Fibroblast of lung (primary cell): ENCODE results near the gene MTA1. TPM values are rescaled to one million over a fixed set of nuclear protein-coding genes. Genes with fewer than 3 reads are reported as not detected.

Experiments
- DNase-seq, 2 donors: peaks; one replicate each; pipeline versions ENCODE4 v3.0.0 to v3.0.0-alpha.2; 2010; ENCODE audit warnings: low read depth in 2 of 2
- H2AFZ ChIP-seq: 2 replicates; pipeline ENCODE4 v1.5.1; 2012; ENCODE audit warnings: low read length, control low read depth, inconsistent platforms
- H3K27ac ChIP-seq: 2 replicates; pipeline ENCODE4 v1.5.1; 2011; ENCODE audit warnings: low read length, control low read depth; ENCODE audit not compliant: insufficient read depth
- H3K27me3 ChIP-seq: 2 replicates; pipeline ENCODE4 v1.5.1; 2011; ENCODE audit warnings: mild to moderate bottlenecking, low read length; ENCODE audit not compliant: control insufficient read depth, insufficient read depth
- H3K36me3 ChIP-seq: 2 replicates; pipeline ENCODE4 v1.5.1; 2011; ENCODE audit warnings: low read length; ENCODE audit not compliant: control insufficient read depth, insufficient read depth
- H3K4me1 ChIP-seq: 2 replicates; pipeline ENCODE4 v1.5.1; 2011; ENCODE audit warnings: low read length; ENCODE audit not compliant: control insufficient read depth, insufficient read depth; ENCODE audit errors: extremely low read depth
- H3K4me2 ChIP-seq: 2 replicates; pipeline ENCODE4 v1.5.1; 2011; ENCODE audit warnings: low read length, control low read depth; ENCODE audit not compliant: insufficient read depth; ENCODE audit errors: extremely low read depth
- H3K4me3 ChIP-seq, 4 experiments: fragments of 200-600 bp in 1 of 4; sonication (generic) in 1 of 4; replicated peaks in 1 of 4; 2 replicates each; pipeline ENCODE4 v1.5.1; 2011 to 2016; ENCODE audit warnings: low read length in 4 of 4, low read depth in 3 of 4, mild to moderate bottlenecking in 3 of 4, control low read depth in 2 of 4, inconsistent platforms in 1 of 4, mixed read lengths in 1 of 4; ENCODE audit not compliant: insufficient read depth in 1 of 4; ENCODE audit errors: control extremely low read depth in 1 of 4
- H3K79me2 ChIP-seq: 2 replicates; pipeline ENCODE4 v1.5.1; 2012; ENCODE audit warnings: mild to moderate bottlenecking, low read length, inconsistent platforms; ENCODE audit not compliant: control insufficient read depth, insufficient read depth
- H3K9ac ChIP-seq: 2 replicates; pipeline ENCODE4 v1.5.1; 2011; ENCODE audit warnings: mild to moderate bottlenecking, low read length, control low read depth; ENCODE audit not compliant: insufficient read depth
- H3K9me3 ChIP-seq: 2 replicates; pipeline ENCODE4 v1.5.1; 2012; ENCODE audit warnings: low read depth, low read length; ENCODE audit not compliant: control insufficient read depth, insufficient read depth
- H4K20me1 ChIP-seq: 2 replicates; pipeline ENCODE4 v1.5.1; 2011; ENCODE audit warnings: low read length; ENCODE audit not compliant: control insufficient read depth, insufficient read depth; ENCODE audit errors: extremely low read depth
- CTCF ChIP-seq, 2 donors: IDR thresholded peaks in 1 of 2; conservative IDR thresholded peaks in 1 of 2; 1 replicate in 1 of 2; 2 replicates in 1 of 2; pipeline ENCODE4 v1.5.1; 2011 to 2012; ENCODE audit warnings: low read length in 2 of 2, control low read depth in 1 of 2, inconsistent platforms in 1 of 2, low read depth in 1 of 2, mild to moderate bottlenecking in 1 of 2
- EZH2 ChIP-seq: IDR thresholded peaks from 2 replicates; pipeline ENCODE4 v1.5.1; 2012; ENCODE audit warnings: low read length, control low read depth, mild to moderate bottlenecking; ENCODE audit errors: missing control alignments
- polyA plus RNA-seq, 2 donors: library from polyadenylated mRNA; depleted of rRNA in 1 of 2; stranded (reverse) in 1 of 2; unstranded in 1 of 2; fragments of >200 nt; gene quantifications; 2 replicates each; pipeline ENCODE4 v1.2.1, GENCODE V29; 2011 to 2012; ENCODE audit warnings: missing spikeins in 1 of 2
- total RNA-seq: library from RNA; depleted of rRNA; stranded (reverse); fragments of >200 nt; gene quantifications from 2 replicates; pipeline ENCODE4 v1.2.1, GENCODE V29; 2014

The MTA1 gene
- total and polyA plus RNA-seq, 2 donors (not counting 1 experiment from before 2014, with no cell fraction given), result 28.6 to 29.7 TPM

GRCh38 chr14:105425823-105426247 is 6.2 kb downstream of the MTA1 start:
- H3K79me2 ChIP-seq, result peaks cover 73% of the 10 kb centered on the region
- H3K4me2 ChIP-seq, result no peak overlapping the region
- no peak for TF ChIP-seq CTCF (conservative IDR thresholded peaks at IDR 0.05 in 1 of 2, IDR thresholded peaks at IDR 0.05 in 1 of 2; ENCODE audit: low read depth in 1 of 2, low read length in 2 of 2)
- H2AFZ ChIP-seq, result no peak overlapping the region
- no peak overlapping the region for H3K27ac ChIP-seq
- no peaks in the 10 kb centered on the region for H4K20me1 ChIP-seq
- no peak overlapping the region for H3K9ac ChIP-seq
- H3K27me3 ChIP-seq, result no peaks in the 10 kb centered on the region
- no peak for DNase-seq
- H3K4me1 ChIP-seq, result peaks cover 7% of the 10 kb centered on the region
- H3K9me3 ChIP-seq, result no peaks in the 10 kb centered on the region
- no peak overlapping the region for H3K4me3 ChIP-seq
- H3K36me3 ChIP-seq, result peaks cover 3% of the 10 kb centered on the region

GRCh38 chr14:105426416-105427130 is 6.9 kb downstream of the MTA1 start:
- peaks cover 2% of the 10 kb centered on the region for H3K4me1 ChIP-seq
- no peak overlapping the region for H3K9ac ChIP-seq
- H3K27me3 ChIP-seq, result no peaks in the 10 kb centered on the region
- no peak for TF ChIP-seq EZH2
- TF ChIP-seq CTCF (conservative IDR thresholded peaks at IDR 0.05 in 1 of 2, IDR thresholded peaks at IDR 0.05 in 1 of 2; ENCODE audit: low read depth in 1 of 2, low read length in 2 of 2), result no peak
- H4K20me1 ChIP-seq, result no peaks in the 10 kb centered on the region
- no peaks in the 10 kb centered on the region for H3K9me3 ChIP-seq
- no peak overlapping the region for H3K4me2 ChIP-seq
- no peak overlapping the region for H2AFZ ChIP-seq
- H3K79me2 ChIP-seq, result peaks cover 71% of the 10 kb centered on the region
- H3K4me3 ChIP-seq, result no peak overlapping the region
- H3K27ac ChIP-seq, result no peak overlapping the region
- H3K36me3 ChIP-seq, result peaks cover 3% of the 10 kb centered on the region
- DNase-seq, result no peak

- no peak overlapping the region for H3K4me3 ChIP-seq
- peaks cover 67% of the 10 kb centered on the region for H3K79me2 ChIP-seq
- H4K20me1 ChIP-seq, result no peaks in the 10 kb centered on the region
- H3K27me3 ChIP-seq, result no peaks in the 10 kb centered on the region
- TF ChIP-seq EZH2 (no peak), CTCF (conservative IDR thresholded peaks at IDR 0.05 in 1 of 2, IDR thresholded peaks at IDR 0.05 in 1 of 2; ENCODE audit: low read depth in 1 of 2, low read length in 2 of 2) (no peak)
- H3K9me3 ChIP-seq, result no peaks in the 10 kb centered on the region
- no peaks in the 10 kb centered on the region for H3K4me1 ChIP-seq
- peaks cover 3% of the 10 kb centered on the region for H3K36me3 ChIP-seq
- no peak overlapping the region for H3K9ac ChIP-seq
- DNase-seq, result no peak
- no peak overlapping the region for H3K4me2 ChIP-seq
- H2AFZ ChIP-seq, result no peak overlapping the region
- H3K27ac ChIP-seq, result no peak overlapping the region
Observed at GRCh38 chr14:105427412-105427811, 7.8 kb downstream of the MTA1 start.
